GM12892 (cell line): ENCODE results near the gene HACD1.

Experiments
- POLR2A ChIP-seq: IDR thresholded peaks from 2 replicates; pipeline ENCODE4 v1.6.1; 2011; ENCODE audit warnings: low read depth, low read length, control low read depth
- POLR2AphosphoS5 ChIP-seq: IDR thresholded peaks from 2 replicates; pipeline ENCODE4 v1.6.1; 2011; ENCODE audit warnings: low read depth, low read length, control low read depth

DNA sequence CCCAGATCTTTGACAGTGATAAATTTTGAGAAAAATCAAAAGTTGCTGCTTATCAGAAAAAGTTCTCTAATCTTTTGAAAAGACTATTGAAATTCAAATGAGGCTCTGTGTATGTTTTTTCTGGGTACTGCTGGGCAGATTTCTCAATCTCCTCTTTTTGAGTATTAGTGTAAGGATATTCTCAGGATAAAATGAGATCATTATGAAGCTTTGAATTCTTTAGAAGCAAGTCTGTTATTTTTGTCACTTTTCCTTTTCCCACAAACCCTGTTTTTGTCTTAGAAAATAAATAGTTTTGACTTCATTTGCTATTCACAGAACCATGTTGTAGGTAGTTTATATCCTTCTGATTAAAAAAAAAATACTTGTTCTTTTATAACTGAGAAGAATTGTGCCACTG is 34.7 kb upstream of the HACD1 start:
- no peak for TF ChIP-seq POLR2A
- TF ChIP-seq POLR2AphosphoS5: no peak
